ENCODE measurements around the gene MRPL55. TPM values are rescaled to one million over a fixed set of nuclear protein-coding genes. Genes with fewer than 3 reads are reported as not detected.

Gene MRPL55
- total and polyA plus RNA-seq, 2 of the 13 experiments (the other 11 are each of a cell fraction or from before 2014, with no cell fraction given) = 58.6 to 92.9 TPM

GRCh38 chr1:228100822-228101613 is 8.1 kb downstream of the MRPL55 start:
- intact Hi-C loops (cut with micrococcal nuclease; ENCODE audit: unreplicated experiment) (no loop called here), in situ Hi-C loops (cut with HindIII; ENCODE audit: extremely low pct_ligation_motif_present, low pct_unique_long_range_greater_than_20kb) (no loop called here)
- H3K4me2 ChIP-seq (ENCODE audit: low read depth, low read length) = peak overlapping the region; percentile 69; the same call in 1 of the 2 replicates
- FAIRE-seq (no peak), ATAC-seq (no peak), DNase-seq (ENCODE audit: low spot score) (no peak)
- H3K27ac ChIP-seq (ENCODE audit: extremely low read length, insufficient read depth, low read length) = no peak overlapping the region
- ChIA-PET POLR2A (interaction anchor here (0.7 to 1.6 kb wide), 3 partner anchors 8 to 19 kb away, joined by 3 to 5 read pairs (median 3); partner anchors contain the start of genes ARF1 and MRPL55), CTCF (ENCODE audit: low intra/inter-chr PET ratio, low total read pairs) (no interaction called here)
- WGBS (ENCODE audit: low lambda C conversion rate) = 82% methylated on average over 6 of the region's 12 CpGs
- no peaks in the 10 kb centered on the region for H3K9me3 ChIP-seq (ENCODE audit: low read length)
- TF ChIP-seq HNRNPL (IDR thresholded peaks at IDR 0.05; ENCODE audit: low read depth, low read length) = 0 out of 2 replicates have a peak, but pooled peaks have one; percentile 42
- TF ChIP-seq RBM22 (optimal IDR thresholded peaks at IDR 0.05; ENCODE audit: low read length) = peak; percentile 95
- 0 out of 2 replicates have a peak, but pooled peaks have one; percentile 26 for TF ChIP-seq SALL2 (CRISPR knock-in tag; IDR thresholded peaks at IDR 0.05)
- TF ChIP-seq NR2F1 (CRISPR knock-in tag; IDR thresholded peaks at IDR 0.05) = no peak
- TF ChIP-seq AGO1 (IDR thresholded peaks at IDR 0.05; ENCODE audit: low read depth, low read length, poor library complexity, severe bottlenecking) = peak; percentile 66
- TF ChIP-seq TCF7 (IDR thresholded peaks at IDR 0.05; ENCODE audit: low read depth) = no peak
- peak; percentile 85 for TF ChIP-seq AGO2 (optimal IDR thresholded peaks at IDR 0.05; ENCODE audit: low read depth, low read length)
- TF ChIP-seq NONO (IDR thresholded peaks at IDR 0.05) = no peak
- TF ChIP-seq NONO (CRISPR knock-in tag; conservative IDR thresholded peaks at IDR 0.05) = 0 out of 2 replicates have a peak, but pooled peaks have one; percentile 10
- peaks cover 14 to 32% of the 10 kb centered on the region in 2 experiments; a peak in 4 of 5 replicates for H3K36me3 ChIP-seq (replicated peaks in 1 of 2; ENCODE audit: control insufficient read depth in 1 of 2, insufficient read depth in 2 of 2, low read length in 2 of 2)
- no peak overlapping the region for H3K9ac ChIP-seq (ENCODE audit: insufficient read depth, low read depth, low read length)
- H3K79me2 ChIP-seq (ENCODE audit: insufficient read depth, low read length) = peaks cover 36% of the 10 kb centered on the region
- H3K4me3 ChIP-seq (replicated peaks in 1 of 3; ENCODE audit: insufficient read depth in 1 of 3, low read depth in 2 of 3, low read length in 3 of 3) = peak overlapping the region in 1 of 3 experiments; percentile 82; a peak in 2 of 6 replicates
- BruUV-seq (replicated peaks) = TSS peak; percentile 50
- H2AFZ ChIP-seq (ENCODE audit: low read length) = no peak overlapping the region
- no peaks in the 10 kb centered on the region; a peak in 1 of 5 replicates for H3K27me3 ChIP-seq (ENCODE audit: control insufficient read depth in 1 of 2, insufficient read depth in 2 of 2, low read length in 2 of 2)
- peaks cover 28% of the 10 kb centered on the region for H3K4me1 ChIP-seq (ENCODE audit: insufficient read depth, low read length)
- peaks cover 47% of the 10 kb centered on the region for H4K20me1 ChIP-seq (ENCODE audit: insufficient read depth, low read length)

All from HepG2 (cell line).